ENCODE results near the gene PIK3R5. TPM values are rescaled to one million over a fixed set of nuclear protein-coding genes. Genes with fewer than 3 reads are reported as not detected.

The PIK3R5 gene
- total RNA-seq, 1 experiment from 2014 or later: 2.5 TPM

DNA sequence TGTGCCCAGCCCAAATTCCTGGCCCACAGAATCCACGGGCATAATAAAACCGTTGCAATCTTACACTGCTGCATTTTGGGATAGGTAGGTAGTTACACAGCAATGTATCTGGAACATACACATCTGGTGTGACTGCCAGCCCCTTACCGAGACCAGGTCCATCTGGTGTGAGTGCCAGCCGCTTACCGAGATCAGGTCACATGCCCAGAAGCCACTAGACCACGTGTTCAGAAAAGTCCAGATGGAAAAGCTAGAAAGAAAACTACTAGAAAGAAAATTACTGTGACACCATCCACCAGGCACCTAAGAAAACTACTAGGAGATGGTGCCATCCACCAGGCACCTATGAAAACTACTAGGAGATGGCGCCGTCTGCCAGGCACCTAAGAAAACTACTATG lies 19.4 kb downstream of the PIK3R5 start:
- peaks cover 13% of the 10 kb centered on the region; the same call in 1 of the 2 replicates for H3K27me3 ChIP-seq (ENCODE audit: insufficient read depth, low read length)
- ChIA-PET RAD21 (ENCODE audit: low non-redundant PET in 1 of 2, low total read pairs in 2 of 2, uncharacterized antibody in 2 of 2, unreplicated experiment in 2 of 2) (no interaction called here), CTCF (no interaction called here), POLR2A (no interaction called here)
- H2AFZ ChIP-seq (ENCODE audit: low read depth, low read length, poor library complexity, severe bottlenecking): no peak overlapping the region
- H3K27ac ChIP-seq (ENCODE audit: low read depth, low read length): no peak overlapping the region
- DNase-seq (ENCODE audit: low read depth, low spot score): no peak
- H3K9ac ChIP-seq (ENCODE audit: low read length): no peak overlapping the region
- no peak for ATAC-seq
- no peaks in the 10 kb centered on the region for H4K20me1 ChIP-seq (ENCODE audit: insufficient read depth)
- TF ChIP-seq CBX3 (IDR thresholded peaks at IDR 0.05; ENCODE audit: low read depth): no peak
- TF ChIP-seq FOSL1 (IDR thresholded peaks at IDR 0.05; ENCODE audit: low read depth): no peak
- TF ChIP-seq CEBPB (IDR thresholded peaks at IDR 0.05; ENCODE audit: low read depth): no peak
- no peak for TF ChIP-seq EZH2 (IDR thresholded peaks at IDR 0.05)
- no peak for TF ChIP-seq EZH2phosphoT487 (IDR thresholded peaks at IDR 0.05; ENCODE audit: borderline replicate concordance)
- no peak for TF ChIP-seq ZNF274 (IDR thresholded peaks at IDR 0.05; ENCODE audit: low read depth, low read length)
- no peak for TF ChIP-seq ELF1 (IDR thresholded peaks at IDR 0.05; ENCODE audit: borderline replicate concordance, low read depth)
- TF ChIP-seq SP1 (IDR thresholded peaks at IDR 0.05; ENCODE audit: low read depth): no peak
- TF ChIP-seq SRF (IDR thresholded peaks at IDR 0.05; ENCODE audit: low read depth): no peak
- TF ChIP-seq YY1 (IDR thresholded peaks at IDR 0.05; ENCODE audit: extremely low read depth, insufficient replicate concordance, low read depth, low read length): no peak
- H3K9me3 ChIP-seq (ENCODE audit: control insufficient read depth in 1 of 2, insufficient read depth in 1 of 2, low read depth in 1 of 2, low read length in 2 of 2): no peaks in the 10 kb centered on the region
- intact Hi-C loops (cut with micrococcal nuclease): no loop called here
- no peaks in the 10 kb centered on the region for H3K79me2 ChIP-seq (ENCODE audit: insufficient read depth, low read length)
- no peaks in the 10 kb centered on the region for H3K9me2 ChIP-seq (ENCODE audit: insufficient read depth)
- H3K4me1 ChIP-seq (ENCODE audit: control insufficient read depth in 1 of 2, insufficient read depth in 2 of 2, low read length in 2 of 2): peaks cover 0 to 7% of the 10 kb centered on the region in 2 experiments; a peak in 1 of 4 replicates
- H3K4me3 ChIP-seq (replicated peaks in 1 of 2; ENCODE audit: low read depth in 1 of 2, low read length in 2 of 2): no peak overlapping the region
- no peaks in the 10 kb centered on the region for H3K36me3 ChIP-seq (ENCODE audit: control insufficient read depth in 1 of 2, insufficient read depth in 2 of 2, low read length in 2 of 2)
- no peak overlapping the region for H3K4me2 ChIP-seq (ENCODE audit: low read length)
- BruUV-seq (replicated peaks): no TSS peak

DNA sequence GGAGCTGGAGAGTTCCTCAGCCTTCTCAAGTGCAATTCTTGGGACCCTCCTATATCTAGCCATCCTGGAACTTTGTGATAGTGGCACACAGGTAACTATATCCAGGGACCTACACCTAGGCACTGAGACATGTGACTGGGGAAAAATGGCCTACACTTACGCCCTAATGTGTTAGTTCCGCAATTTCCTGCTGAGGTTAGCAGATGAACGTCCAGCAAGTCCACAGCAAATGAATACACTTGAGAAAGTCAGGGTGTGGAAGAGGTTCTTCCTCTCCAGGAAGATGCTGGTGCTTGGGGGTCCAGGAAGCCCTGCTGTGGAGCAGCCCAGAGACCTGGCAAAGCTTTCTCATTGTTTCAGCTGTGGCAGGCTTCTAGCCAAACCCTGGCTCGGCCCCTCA lies 20.8 kb downstream of the PIK3R5 start:
- Histone ChIP-seq H3K4me3 (replicated peaks in 1 of 2; ENCODE audit: low read depth in 1 of 2, low read length in 2 of 2) (no peak overlapping the region), H3K9me2 (ENCODE audit: insufficient read depth) (no peaks in the 10 kb centered on the region), H3K79me2 (ENCODE audit: insufficient read depth, low read length) (no peaks in the 10 kb centered on the region), H3K27ac (ENCODE audit: low read depth, low read length) (no peak overlapping the region), H3K36me3 (ENCODE audit: control insufficient read depth in 1 of 2, insufficient read depth in 2 of 2, low read length in 2 of 2) (no peaks in the 10 kb centered on the region), H3K4me2 (ENCODE audit: low read length) (no peak overlapping the region), H2AFZ (ENCODE audit: low read depth, low read length, poor library complexity, severe bottlenecking) (no peak overlapping the region), H3K4me1 (ENCODE audit: control insufficient read depth in 1 of 2, insufficient read depth in 2 of 2, low read length in 2 of 2) (peaks cover 0 to 7% of the 10 kb centered on the region in 2 experiments; a peak in 1 of 4 replicates), H3K9me3 (ENCODE audit: control insufficient read depth in 1 of 2, insufficient read depth in 1 of 2, low read depth in 1 of 2, low read length in 2 of 2) (no peaks in the 10 kb centered on the region), H3K27me3 (ENCODE audit: insufficient read depth, low read length) (peaks cover 13% of the 10 kb centered on the region; the same call in 1 of the 2 replicates), H4K20me1 (ENCODE audit: insufficient read depth) (no peaks in the 10 kb centered on the region), H3K9ac (ENCODE audit: low read length) (no peak overlapping the region)
- intact Hi-C loops (cut with micrococcal nuclease): no loop called here
- no peak for DNase-seq (ENCODE audit: low read depth, low spot score)
- RAD21 ChIA-PET (ENCODE audit: low non-redundant PET in 1 of 2, low total read pairs in 2 of 2, uncharacterized antibody in 2 of 2, unreplicated experiment in 2 of 2): no interaction called here
- CTCF ChIA-PET: no interaction called here
- POLR2A ChIA-PET: no interaction called here
- TF ChIP-seq, protein P1, sequence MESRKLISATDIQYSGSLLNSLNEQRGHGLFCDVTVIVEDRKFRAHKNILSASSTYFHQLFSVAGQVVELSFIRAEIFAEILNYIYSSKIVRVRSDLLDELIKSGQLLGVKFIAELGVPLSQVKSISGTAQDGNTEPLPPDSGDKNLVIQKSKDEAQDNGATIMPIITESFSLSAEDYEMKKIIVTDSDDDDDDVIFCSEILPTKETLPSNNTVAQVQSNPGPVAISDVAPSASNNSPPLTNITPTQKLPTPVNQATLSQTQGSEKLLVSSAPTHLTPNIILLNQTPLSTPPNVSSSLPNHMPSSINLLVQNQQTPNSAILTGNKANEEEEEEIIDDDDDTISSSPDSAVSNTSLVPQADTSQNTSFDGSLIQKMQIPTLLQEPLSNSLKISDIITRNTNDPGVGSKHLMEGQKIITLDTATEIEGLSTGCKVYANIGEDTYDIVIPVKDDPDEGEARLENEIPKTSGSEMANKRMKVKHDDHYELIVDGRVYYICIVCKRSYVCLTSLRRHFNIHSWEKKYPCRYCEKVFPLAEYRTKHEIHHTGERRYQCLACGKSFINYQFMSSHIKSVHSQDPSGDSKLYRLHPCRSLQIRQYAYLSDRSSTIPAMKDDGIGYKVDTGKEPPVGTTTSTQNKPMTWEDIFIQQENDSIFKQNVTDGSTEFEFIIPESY (IDR thresholded peaks at IDR 0.05; ENCODE audit: extremely low read depth, insufficient replicate concordance, low read length): no peak
- TF ChIP-seq ZFX (IDR thresholded peaks at IDR 0.05) (no peak), EGR1 (IDR thresholded peaks at IDR 0.05; ENCODE audit: low read depth) (no peak), ZNF274 (IDR thresholded peaks at IDR 0.05; ENCODE audit: low read depth, low read length) (no peak), CBX3 (IDR thresholded peaks at IDR 0.05; ENCODE audit: low read depth) (no peak), TCF7L2 (IDR thresholded peaks at IDR 0.05; ENCODE audit: borderline replicate concordance, extremely low read depth, insufficient read depth, insufficient read length) (no peak), ELF1 (IDR thresholded peaks at IDR 0.05; ENCODE audit: borderline replicate concordance, low read depth) (no peak), FOSL1 (IDR thresholded peaks at IDR 0.05; ENCODE audit: low read depth) (no peak), SRF (IDR thresholded peaks at IDR 0.05; ENCODE audit: low read depth) (no peak), EZH2phosphoT487 (IDR thresholded peaks at IDR 0.05; ENCODE audit: borderline replicate concordance) (no peak), JUND (IDR thresholded peaks at IDR 0.05) (no peak)
- TF ChIP-seq, protein P2, sequence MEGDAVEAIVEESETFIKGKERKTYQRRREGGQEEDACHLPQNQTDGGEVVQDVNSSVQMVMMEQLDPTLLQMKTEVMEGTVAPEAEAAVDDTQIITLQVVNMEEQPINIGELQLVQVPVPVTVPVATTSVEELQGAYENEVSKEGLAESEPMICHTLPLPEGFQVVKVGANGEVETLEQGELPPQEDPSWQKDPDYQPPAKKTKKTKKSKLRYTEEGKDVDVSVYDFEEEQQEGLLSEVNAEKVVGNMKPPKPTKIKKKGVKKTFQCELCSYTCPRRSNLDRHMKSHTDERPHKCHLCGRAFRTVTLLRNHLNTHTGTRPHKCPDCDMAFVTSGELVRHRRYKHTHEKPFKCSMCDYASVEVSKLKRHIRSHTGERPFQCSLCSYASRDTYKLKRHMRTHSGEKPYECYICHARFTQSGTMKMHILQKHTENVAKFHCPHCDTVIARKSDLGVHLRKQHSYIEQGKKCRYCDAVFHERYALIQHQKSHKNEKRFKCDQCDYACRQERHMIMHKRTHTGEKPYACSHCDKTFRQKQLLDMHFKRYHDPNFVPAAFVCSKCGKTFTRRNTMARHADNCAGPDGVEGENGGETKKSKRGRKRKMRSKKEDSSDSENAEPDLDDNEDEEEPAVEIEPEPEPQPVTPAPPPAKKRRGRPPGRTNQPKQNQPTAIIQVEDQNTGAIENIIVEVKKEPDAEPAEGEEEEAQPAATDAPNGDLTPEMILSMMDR (IDR thresholded peaks at IDR 0.05 in 2 of 3, conservative IDR thresholded peaks at IDR 0.05 in 1 of 3; ENCODE audit: borderline replicate concordance in 1 of 3, insufficient read depth in 1 of 3, low read depth in 2 of 3, low read length in 2 of 3): no peak
- no peak for ATAC-seq
- BruUV-seq (replicated peaks): no TSS peak

Measured in HCT116 (cell line).